Thymus (tissue), 2 donors: Measurements from ENCODE around the gene CPVL. TPM values are rescaled to one million over a fixed set of nuclear protein-coding genes. Genes with fewer than 3 reads are reported as not detected.

Experiments used
- polyA plus RNA-seq: library from polyadenylated mRNA; stranded (reverse); fragments of 200-250 nt; gene quantifications from one replicate; pipeline ENCODE4 v1.2.3, GENCODE V29; 2013
- total RNA-seq: library from RNA; stranded (reverse); fragments of 120-200 nt; gene quantifications from one replicate; pipeline ENCODE4 v1.2.4, GENCODE V29; 2013
- donor health status: healthy.

Gene CPVL
- total and polyA plus RNA-seq, 2 donors, result 112 to 125 TPM

Other genes starting within 250 kb of the CPVL start
- gene TRIL, start 188.2 kb downstream of the CPVL start, total RNA-seq, result 0.99 TPM
- gene TRIL, start 188.2 kb downstream of the CPVL start, polyA plus RNA-seq, result 0.32 TPM
- 5.9 TPM for gene CHN2, start 48.2 kb upstream of the CPVL start, total RNA-seq
- 6.5 TPM for gene CHN2, start 48.2 kb upstream of the CPVL start, polyA plus RNA-seq